M059J (cell line): ENCODE results near the gene DUSP10. TPM values are rescaled to one million over a fixed set of nuclear protein-coding genes. Genes with fewer than 3 reads are reported as not detected.

Experiments used
- DNase-seq: peaks from one replicate; pipeline ENCODE4 v3.0.0-alpha.2; 2012; ENCODE audit warnings: low read depth
- total RNA-seq: library from RNA; depleted of rRNA; stranded (reverse); fragments of >200 nt; shearing (Covaris generic); gene quantifications from 2 replicates; pipeline ENCODE4 v1.2.3, GENCODE V29; 2014

DUSP10 gene
- total RNA-seq, 1 experiment from 2014 or later, result 51.8 TPM

DNA sequence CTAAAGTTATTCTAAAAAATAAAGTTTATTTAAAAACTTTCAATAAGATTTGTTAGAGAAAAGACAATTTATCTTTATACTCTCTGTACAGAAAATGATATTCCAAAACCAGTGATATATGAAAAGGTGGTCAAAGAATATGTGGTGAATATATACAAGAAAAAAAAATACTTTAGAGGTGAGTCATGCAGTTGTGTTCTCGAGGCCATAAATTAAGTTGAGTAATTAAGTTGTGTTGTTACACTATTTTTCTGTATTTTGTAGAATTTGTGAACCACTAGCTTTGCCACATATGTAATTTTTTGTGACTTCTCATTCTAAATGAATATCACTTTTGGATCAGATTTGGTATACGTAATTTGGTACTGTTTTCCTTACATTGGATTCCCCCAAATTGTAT lies 23.6 kb upstream of the DUSP10 start:
- peak; percentile 24 for DNase-seq

DNA sequence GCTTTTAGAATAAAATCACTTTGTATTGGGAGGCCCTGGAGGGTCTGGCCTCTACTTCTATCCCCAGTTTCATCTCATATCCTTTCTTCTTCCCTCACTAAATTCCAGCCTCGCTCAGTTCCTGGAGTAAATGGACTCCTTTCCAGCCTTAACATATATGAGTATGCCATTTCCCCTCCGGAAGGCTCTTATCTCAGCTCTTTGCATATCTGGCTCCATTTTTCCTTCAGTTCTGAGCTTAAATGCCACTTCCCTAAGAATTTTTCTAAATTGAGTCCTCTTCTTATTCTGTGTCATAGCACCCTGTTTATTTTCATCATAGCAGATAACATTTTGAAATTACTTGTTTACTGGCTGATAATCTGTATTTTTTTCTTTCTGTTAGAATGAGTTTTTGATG lies 20.2 kb upstream of the DUSP10 start:
- no peak for DNase-seq

DNA sequence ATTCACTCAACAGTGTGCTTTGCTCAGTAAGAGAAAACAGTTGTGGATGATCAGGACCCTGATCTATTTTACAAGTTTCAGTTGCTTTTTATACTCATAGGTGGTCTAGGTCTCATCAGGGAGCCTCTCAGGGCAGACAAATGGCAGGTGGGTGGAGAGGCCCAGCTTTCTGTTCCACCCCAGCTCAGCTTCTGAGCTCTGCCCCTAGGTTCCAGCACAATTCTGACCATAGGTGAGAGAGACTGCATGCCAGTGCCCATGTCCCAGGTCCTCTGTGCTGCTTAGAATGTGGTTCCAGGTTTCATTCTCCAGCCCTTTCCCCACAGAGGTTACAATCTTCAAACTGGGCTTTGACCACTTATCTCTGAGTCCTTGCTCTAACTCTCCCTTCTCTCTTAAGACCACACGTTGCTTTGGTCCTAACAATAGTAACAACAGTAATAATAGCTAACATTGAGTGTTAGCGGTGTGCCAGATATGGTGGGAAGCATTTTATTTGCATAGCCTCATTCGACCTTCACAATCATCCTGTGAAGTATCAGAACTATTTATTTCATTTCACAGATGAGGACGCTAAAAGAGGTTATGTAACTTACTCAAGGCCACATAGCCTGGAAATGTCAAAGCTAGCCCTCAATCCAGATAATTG lies 19.6 kb upstream of the DUSP10 start:
- DNase-seq, result no peak

DNA sequence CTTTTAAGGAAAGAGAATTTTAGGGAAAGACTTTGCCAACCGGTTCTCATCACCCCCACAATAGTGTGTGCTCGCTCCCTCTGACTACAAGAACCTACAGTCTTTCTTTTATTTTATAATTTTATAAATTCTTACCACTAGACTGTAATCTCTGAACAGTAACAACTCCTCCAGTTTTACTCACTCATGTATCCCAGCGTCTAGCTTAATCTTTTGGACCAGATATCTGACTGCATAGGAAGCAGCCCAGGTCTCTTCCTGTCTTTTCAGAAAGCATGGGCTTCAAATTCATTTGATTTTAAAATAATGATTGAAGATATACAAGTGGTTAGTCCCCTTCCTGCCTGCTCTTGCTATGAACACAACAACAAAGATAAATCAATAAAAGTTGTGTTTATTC lies 19.0 kb upstream of the DUSP10 start:
- no peak for DNase-seq

DNA sequence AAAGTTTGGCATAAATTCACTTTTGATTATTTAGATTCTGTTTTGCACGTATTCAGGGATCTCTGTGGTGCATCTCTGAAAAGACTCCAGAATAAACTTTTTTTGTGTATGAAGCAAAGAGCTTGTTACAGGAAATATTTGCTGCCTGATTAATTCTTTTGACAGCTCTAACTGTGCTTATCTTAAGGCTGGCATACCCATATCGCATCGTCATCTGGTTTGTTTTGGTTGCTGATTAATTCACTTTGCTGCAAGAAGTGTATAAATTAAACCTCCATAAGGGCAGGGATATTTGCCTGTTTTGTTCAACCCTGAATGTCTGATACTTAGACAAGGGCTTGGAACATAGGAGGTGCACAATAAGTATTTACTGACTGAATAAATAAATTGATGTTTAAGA lies 17.5 kb upstream of the DUSP10 start:
- DNase-seq, result peak; percentile 71

DNA sequence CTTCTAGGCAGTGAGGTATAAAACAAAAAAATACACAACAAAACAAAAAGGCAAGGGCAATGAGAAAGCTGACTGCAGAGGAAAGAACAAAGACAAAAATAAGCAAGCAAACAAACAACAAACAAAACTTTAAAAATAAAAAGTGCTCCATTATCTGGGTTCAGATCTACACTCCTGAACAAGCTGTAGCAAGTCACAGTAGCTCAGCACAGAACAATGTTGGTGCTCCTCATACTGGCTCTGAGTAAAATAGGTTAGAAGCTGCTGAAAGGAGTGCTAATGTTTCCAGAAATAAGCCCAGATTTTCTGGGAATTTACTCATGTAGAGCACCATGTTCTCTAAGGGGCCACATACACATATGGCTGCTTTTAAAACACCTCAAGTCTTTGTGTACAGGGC lies 16.6 kb upstream of the DUSP10 start:
- DNase-seq, result no peak

DNA sequence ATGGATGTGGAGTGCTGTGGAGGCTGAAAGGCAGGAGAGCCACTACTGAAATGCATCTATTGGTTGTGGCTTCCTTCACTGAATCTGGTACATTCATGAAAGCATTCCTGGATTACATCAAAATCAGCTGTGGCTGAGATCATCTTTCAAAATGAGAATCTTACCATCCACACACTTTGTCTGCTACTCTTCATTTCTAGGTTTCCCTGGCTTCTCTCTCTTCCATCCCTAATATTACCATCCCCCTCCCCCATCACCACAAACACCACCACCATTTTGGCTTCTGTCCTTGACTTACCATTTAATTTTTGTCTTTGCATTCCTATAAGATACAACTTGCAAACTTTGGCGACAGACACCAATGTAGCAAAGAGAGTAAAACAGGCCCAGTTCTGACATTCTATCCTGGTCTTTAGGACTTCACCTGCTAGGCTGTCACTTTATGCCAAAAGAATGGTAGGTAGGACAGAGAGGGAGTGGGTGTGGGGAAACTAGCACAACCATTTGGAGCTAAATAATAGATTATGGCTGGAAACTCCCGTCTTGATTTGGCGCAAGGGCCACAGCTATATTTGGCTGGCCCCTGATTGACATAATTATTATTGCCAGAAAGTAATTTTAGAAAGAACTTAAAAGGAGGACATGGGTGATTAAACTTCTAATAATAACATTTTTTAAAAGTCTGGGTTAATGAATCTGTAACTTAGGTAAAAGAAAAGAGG lies 15.1 kb upstream of the DUSP10 start:
- DNase-seq, result no peak

DNA sequence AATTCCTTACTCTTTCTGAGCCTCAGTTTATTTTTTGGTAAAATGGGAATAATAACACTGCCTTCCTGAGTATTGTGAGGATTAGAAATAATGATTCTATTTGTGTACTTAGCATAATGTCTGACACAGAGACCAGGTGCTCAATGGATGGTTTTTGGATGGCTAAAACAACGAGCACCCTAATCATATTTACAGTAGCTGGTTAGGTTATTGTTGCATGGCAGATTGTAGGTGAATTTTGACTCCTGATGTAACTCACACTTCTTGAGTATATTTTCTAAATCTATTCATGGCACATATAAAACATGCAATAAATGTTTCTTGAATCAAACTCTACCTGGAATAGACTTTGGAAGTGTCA lies 11.9 kb upstream of the DUSP10 start:
- no peak for DNase-seq

DNA sequence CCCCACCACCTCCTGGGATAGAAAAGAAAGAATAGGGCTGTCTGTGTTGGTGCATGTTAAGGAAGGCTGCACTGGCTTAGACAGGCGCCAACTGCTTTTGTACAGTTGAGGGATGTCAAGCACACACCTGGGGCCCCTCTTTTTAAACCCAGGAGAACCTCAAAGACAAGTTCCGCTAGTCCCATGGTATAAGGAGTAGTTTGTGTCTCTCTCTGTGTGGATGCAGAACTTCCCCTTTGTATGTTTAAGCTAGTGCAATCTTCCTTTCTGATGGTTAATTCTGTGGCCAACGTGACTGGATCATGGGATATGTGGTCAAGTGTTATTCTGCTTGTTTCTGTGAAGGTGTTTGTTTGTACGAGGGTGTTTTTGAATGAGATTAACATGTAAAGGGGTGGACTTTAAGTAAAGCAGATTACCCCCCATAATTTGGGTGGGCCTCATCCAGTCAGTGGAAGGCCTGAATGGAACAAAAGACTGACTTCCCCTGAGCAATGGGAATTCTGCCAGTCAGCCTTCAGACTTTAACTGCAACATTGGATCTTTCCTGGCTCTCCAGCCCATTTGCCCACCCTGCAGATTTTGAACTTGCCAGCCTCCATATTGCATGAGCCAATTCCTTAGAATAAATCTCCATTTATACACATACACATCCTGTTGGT lies 9.5 kb upstream of the DUSP10 start:
- no peak for DNase-seq

DNA sequence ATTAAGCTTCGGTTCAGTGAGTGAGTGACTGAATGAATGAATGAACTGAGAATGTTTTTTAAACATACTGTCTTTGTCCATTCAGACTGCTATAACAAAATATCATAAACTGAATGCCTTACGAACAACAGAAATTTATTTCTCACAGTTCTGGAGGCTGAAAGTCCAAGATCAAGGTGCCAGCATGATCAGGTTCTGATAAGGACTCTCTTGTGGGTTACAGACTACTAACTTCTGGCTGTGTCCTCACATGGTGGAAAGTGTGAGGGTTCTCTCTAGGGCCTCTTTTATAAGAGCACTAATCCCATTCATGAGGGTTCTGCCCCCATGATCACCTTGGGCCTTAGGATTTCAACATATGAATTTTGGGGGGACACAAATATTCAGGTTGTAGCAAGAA lies 7.1 kb upstream of the DUSP10 start:
- DNase-seq, result no peak

DNA sequence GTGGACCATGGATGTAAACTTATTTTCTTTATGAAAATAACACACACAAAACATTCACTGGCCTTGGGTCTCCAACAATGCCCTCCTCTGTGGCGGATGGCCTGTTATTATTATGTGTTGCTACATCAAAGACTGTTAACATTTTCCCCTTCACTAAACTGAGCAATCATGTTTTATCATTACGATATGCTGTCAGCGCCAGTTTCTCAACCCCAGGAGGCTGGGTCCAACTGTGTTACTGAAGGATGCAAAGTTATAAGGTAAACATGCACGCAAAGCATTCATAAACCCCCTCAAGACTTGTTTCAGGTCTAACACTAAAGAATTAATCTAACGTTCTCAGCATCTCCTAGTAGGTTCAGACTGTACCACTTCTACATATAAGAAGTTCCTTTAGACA lies 6.0 kb upstream of the DUSP10 start:
- no peak for DNase-seq

DNA sequence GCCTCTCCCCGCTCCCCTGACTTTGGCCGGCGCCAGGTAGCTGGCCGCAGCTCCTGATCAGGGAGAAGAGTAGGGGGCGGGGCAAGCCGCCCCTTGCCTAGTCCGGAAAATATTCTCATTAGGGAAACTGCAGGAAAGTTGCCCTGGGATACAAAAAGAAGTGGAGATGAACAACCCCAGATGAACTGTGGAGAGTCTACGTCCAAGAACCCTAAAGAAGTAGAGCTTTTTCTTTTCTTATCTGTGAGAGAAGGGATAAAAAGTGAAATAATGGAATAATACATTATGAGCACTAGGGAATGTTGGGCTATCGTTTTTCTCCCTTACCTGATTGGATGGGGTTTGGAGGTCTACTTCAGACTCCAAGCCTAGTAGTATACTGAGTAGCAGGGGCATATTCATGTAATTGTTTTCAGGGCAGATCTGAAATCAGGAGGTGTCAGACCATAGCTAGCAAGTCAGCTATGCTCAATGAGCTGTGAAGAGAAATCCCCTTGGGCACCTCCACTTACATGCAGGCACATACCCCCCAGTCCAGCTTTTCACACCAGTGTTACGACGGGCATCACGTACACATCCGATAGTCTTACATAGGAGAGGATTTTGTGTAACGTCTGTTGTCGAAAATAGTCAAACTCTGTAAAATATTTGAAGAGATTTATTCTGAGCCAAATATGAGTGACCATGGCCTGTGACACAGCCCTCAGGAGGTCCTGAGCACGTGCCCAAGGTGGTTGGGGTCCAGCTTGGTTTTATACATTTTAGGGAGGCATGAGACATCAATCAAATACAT lies 1.7 kb upstream of the DUSP10 start:
- peak; percentile 68 for DNase-seq

DNA sequence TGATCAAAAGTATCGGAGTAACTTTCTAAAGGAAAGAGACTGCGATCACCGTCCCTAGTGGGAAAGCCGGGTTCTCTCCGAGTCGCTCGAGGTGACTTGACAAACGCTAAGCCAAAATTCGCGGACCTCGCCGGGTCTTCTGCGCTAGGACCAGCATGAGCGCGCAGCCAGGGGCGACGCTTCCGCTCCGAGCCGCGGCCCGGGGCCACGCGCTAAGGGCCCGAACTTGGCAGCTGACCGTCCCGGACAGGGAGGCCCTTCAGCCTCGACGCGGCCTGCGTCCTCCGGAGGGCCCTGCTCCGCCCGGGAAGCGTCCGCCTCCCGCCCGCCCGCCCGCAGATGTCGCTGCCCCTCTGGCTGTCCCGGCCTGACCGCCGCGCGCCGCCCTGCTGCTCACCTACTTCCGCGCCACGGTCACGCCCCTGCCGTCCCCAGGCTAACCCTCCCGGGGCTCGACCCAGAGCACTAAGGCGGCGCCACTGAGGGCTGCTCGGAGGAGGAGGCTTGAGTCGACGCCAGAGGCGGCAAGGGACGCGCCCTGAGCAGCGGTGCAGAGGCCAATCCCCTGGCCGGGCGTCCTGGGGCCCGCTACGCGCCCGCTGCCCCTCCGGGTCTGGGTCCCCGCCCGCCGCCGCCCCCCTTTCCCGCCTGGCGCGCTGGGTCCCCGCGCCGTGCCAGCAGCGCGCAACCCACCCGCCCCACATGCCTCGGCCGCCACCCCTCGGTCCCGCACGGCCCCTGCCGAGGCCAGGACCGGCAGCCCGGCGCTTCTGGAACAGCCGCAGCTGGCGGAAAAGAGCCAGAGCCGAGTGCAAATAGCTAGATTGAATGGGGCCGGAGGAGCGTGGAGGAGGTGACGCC lies 896 bp upstream of the DUSP10 start:
- peak; percentile 84 for DNase-seq

DNA sequence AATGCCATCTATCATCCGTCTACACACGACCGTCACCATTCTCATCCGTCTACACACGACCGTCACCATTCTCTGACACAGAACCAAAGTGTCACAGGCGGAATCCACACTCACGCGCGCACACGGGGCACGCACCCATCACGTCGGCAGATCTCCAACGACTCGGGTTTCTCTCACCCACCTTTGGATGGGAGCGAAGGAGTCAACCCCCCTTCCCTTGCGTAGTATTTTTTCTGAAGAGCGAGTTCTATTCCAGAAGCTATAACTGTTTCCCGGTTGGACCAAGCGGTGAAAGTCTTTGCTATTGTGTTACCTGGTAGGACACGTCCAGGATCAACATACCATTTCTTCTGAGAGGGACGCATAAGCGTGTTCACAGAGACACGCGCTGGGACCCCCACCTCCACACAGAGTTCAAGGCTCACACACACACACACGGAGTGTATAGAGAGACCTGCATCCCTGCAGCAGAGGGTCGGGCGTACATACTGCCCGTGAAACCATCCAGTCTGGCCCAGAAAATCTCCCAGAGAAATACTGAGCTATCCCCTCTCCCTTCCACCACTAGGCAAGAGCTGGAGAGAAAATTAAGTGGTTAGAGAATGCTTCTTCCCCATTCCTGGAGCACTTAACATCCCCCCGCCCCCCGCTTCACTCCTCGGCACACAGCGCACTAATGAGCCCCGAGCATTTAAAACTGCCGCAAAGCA lies 741 bp downstream of the DUSP10 start:
- DNase-seq, result peak; percentile 57

DNA sequence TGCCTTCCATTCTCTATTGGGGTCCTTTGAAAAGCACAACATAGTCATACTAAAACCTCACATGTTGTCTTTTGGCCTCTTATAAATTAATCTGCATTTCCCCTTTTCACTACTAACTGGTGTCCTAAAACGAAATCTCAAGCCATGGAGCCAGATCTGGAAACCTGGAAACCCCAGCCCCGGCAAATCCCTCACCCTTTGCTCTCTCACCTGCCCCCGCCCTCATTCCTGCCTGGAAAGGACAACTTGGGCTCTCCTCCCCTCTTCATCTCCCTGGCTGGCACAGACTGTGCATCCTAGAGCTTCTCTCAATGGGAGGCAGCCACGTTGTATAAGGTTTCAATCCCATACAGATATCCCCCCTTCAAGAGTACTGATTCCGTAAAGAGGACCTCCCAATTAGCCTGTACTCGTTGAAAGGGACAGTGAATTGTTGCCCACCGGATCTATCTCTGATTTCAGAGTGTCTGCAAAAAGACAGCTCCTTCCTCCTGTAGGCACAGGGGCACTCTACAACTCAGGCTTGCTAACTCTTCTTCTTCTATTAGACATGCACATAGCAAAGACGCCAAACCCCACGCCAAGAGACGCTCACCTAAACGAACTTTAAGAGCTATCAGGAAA lies 1.4 kb downstream of the DUSP10 start:
- DNase-seq, result peak; percentile 29

DNA sequence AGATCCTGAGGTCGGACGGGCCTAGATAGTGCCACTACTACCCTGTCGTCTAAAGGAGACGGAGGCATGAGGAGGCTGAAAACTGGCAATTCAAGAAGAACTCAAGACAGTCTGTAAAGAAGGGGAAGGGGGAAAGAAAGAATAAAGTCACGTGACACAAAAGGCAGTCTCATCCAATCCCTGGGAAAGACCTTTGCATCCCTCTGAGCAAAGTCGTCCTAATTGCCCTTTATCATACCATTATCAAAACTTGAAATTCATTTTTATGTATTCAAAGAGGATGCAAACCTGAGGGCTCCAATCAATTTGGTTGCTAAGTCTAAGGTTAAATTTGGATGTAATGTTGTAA lies 2.2 kb downstream of the DUSP10 start:
- no peak for DNase-seq

DNA sequence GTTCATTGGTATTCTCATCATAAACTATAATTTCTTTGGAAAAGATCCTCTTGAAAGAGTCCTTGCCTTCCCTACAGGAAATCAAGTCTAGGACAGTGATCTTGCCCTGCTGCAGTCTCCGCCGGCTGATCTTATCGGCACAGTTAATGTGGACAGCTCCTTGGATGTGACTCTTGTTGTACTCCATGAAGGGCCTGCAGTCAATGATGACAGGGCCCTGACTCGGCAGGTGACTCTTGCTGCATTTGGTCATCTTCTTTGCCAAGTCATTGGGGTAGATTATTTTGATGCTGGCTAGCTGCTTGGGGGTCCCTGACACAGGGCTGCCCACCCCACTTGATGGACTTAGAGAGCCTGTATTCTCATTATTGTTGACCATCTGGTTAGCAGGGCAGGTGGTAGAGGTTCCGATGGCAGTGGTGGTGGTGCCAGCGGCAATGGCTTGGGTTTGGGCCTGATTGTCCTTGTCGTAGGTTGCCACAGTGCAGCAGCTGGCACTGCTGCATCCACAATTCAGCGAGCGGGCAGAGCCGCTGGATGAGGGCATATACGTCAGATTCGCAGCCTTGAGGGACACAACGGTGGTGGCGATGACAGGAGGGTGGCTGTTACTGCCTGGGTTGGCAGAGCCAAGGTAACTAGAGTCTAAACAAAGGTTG lies 2.7 kb downstream of the DUSP10 start:
- peak; percentile 23 for DNase-seq

DNA sequence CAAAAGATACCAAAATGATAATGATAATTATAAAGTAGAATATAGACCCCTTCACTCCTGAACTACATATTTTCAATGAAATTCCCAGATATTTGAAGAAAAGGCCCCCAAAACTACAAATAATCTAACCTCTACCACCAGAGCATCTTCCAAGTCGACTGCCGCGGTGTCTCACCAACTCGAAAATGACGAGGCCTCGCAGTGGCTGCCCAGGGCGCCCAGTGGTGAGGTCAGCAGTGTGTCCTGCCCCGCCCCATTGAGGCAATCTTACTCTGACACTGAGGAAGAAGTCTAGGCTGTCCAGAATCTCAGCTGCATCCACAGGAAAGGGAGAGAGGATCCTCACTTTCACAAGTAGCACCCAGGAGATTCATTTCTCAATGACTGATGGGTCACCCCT lies 5.2 kb downstream of the DUSP10 start:
- DNase-seq, result no peak

DNA sequence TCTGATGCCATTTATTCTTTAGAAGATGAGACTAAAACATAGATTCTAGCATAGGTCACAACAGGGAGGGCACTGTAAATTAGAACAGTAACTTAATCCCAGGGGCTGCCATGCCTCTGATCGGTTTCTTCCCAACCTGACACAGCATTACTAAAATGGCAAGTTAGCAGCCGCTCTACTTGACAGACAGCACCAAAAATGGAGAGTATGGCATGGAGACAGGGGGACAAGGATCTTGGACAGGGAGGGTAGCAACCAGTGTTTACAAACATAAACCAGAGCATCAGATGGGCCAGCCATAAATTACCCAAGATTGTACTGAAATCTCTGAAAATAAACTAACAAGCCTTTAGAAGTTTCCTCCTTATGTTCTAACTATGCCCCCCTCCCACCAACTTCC lies 5.9 kb downstream of the DUSP10 start:
- peak; percentile 24 for DNase-seq

DNA sequence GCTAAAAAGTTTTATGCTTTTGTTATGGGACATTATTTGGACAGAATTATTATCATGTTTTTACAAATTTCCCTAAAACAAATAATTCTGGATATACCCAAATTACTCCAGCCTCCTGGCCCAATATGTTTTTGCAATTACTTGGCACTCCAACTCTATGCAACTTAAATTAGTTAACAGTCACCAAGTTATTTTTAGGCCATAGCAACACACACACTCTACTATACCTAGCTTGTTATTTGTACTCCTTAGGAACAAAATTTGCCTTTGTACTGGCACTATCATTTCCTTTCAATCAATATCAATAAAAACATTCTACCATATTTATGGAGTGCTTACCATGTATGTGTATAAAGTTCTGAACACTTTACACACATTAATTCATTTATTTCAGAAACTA lies 7.7 kb downstream of the DUSP10 start:
- no peak for DNase-seq
